SK-N-SH treated with all-trans-retinoic acid at 6 μM for 48 hours (cell line): ENCODE data around the gene KIRREL3.

Experiments
- BACH2 ChIP-seq: fragments of 250-450 bp; sonication (Bioruptor Pico); IDR thresholded peaks from 2 replicates; pipeline ENCODE4 v1.9.0; 2021; ENCODE audit warnings: mild to moderate bottlenecking, borderline replicate concordance
- ESRRG ChIP-seq: fragments of 250-450 bp; sonication (Bioruptor Pico); IDR thresholded peaks from 2 replicates; pipeline ENCODE4 v1.6.1; 2021; ENCODE audit warnings: mild to moderate bottlenecking
- ISL1 ChIP-seq: fragments of 250-450 bp; sonication (Bioruptor Pico); IDR thresholded peaks from 2 replicates; pipeline ENCODE4 v2.1.2; 2022; ENCODE audit warnings: mild to moderate bottlenecking, moderate library complexity
- OSR1 ChIP-seq: fragments of 250-450 bp; sonication (Bioruptor Pico); IDR thresholded peaks from 2 replicates; pipeline ENCODE4 v1.8.0; 2022; ENCODE audit warnings: moderate library complexity, mild to moderate bottlenecking, inconsistent platforms
- PPARA ChIP-seq: fragments of 250-450 bp; sonication (Bioruptor Pico); IDR thresholded peaks from 2 replicates; pipeline ENCODE4 v1.5.0; 2020; ENCODE audit warnings: mild to moderate bottlenecking, borderline replicate concordance
- RARB ChIP-seq: fragments of 250-450 bp; sonication (Bioruptor Pico); IDR thresholded peaks from 2 replicates; pipeline ENCODE4 v1.8.0; 2021; ENCODE audit warnings: mild to moderate bottlenecking, moderate library complexity
- TCF4 ChIP-seq: fragments of 250-450 bp; sonication (Bioruptor Pico); IDR thresholded peaks from 2 replicates; pipeline ENCODE4 v1.8.0; 2021; ENCODE audit warnings: mild to moderate bottlenecking, moderate library complexity, borderline replicate concordance
- ZFP3 ChIP-seq: fragments of 250-450 bp; sonication (Bioruptor Pico); IDR thresholded peaks from 2 replicates; pipeline ENCODE4 v1.5.0; 2020; ENCODE audit warnings: mild to moderate bottlenecking, moderate library complexity
- ZNF565 ChIP-seq: fragments of 450-650 bp; formaldehyde crosslinking; conservative IDR thresholded peaks from 2 replicates; pipeline ENCODE4 v1.5.0; 2020; ENCODE audit warnings: low read depth, mild to moderate bottlenecking, moderate library complexity
- TF ChIP-seq, protein P1 (sequence below): fragments of 250-450 bp; sonication (Bioruptor Pico); IDR thresholded peaks from 2 replicates; pipeline ENCODE4 v1.8.0; 2021; ENCODE audit warnings: low read depth, mild to moderate bottlenecking, moderate library complexity, borderline replicate concordance
- TF ChIP-seq, protein P2 (sequence below): fragments of 250-450 bp; sonication (Bioruptor Pico); IDR thresholded peaks from 2 replicates; pipeline ENCODE4 v1.5.1; 2020; ENCODE audit warnings: low read depth, mild to moderate bottlenecking, moderate library complexity
- TF ChIP-seq, protein P3 (sequence below): fragments of 250-450 bp; sonication (Bioruptor Pico); IDR thresholded peaks from 2 replicates; pipeline ENCODE4 v1.8.0; 2020; ENCODE audit warnings: mild to moderate bottlenecking, moderate library complexity, borderline replicate concordance

DNA sequence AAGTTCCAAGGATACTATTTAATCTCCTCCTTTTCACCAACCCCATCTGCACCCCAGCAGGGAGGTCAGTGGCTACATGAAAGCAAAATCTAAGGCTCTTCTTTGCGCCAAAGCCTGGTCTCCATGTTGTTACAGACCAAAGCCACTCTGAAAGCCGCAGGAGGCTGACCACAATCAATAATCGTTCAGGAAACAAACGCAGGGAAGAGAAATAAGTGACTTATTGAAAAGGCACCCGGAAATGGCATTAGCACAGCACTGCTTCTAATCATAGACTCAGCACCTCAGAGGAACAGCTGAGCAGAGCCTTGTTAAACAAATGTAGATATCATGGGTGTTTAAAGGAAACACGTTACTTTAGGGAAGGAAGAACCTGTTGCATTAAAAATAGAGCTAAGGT lies 183.9 kb downstream of the KIRREL3 start:
- TF ChIP-seq RARB (CRISPR knock-in tag): no peak
- TF ChIP-seq TCF4: no peak
- no peak for TF ChIP-seq ZNF565 (CRISPR knock-in tag)
- TF ChIP-seq OSR1 (CRISPR knock-in tag): no peak
- TF ChIP-seq BACH2: no peak
- no peak for TF ChIP-seq ZFP3 (CRISPR knock-in tag)
- TF ChIP-seq, protein P1, sequence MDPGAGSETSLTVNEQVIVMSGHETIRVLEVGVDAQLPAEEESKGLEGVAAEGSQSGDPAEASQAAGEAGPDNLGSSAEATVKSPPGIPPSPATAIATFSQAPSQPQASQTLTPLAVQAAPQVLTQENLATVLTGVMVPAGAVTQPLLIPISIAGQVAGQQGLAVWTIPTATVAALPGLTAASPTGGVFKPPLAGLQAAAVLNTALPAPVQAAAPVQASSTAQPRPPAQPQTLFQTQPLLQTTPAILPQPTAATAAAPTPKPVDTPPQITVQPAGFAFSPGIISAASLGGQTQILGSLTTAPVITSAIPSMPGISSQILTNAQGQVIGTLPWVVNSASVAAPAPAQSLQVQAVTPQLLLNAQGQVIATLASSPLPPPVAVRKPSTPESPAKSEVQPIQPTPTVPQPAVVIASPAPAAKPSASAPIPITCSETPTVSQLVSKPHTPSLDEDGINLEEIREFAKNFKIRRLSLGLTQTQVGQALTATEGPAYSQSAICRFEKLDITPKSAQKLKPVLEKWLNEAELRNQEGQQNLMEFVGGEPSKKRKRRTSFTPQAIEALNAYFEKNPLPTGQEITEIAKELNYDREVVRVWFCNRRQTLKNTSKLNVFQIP (CRISPR knock-in tag): no peak
- no peak for TF ChIP-seq ESRRG (CRISPR knock-in tag)
- TF ChIP-seq ISL1 (CRISPR knock-in tag): no peak
- TF ChIP-seq PPARA: no peak
- TF ChIP-seq, protein P2, sequence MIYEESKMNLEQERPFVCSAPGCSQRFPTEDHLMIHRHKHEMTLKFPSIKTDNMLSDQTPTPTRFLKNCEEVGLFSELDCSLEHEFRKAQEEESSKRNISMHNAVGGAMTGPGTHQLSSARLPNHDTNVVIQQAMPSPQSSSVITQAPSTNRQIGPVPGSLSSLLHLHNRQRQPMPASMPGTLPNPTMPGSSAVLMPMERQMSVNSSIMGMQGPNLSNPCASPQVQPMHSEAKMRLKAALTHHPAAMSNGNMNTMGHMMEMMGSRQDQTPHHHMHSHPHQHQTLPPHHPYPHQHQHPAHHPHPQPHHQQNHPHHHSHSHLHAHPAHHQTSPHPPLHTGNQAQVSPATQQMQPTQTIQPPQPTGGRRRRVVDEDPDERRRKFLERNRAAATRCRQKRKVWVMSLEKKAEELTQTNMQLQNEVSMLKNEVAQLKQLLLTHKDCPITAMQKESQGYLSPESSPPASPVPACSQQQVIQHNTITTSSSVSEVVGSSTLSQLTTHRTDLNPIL (CRISPR knock-in tag): no peak
- TF ChIP-seq, protein P3, sequence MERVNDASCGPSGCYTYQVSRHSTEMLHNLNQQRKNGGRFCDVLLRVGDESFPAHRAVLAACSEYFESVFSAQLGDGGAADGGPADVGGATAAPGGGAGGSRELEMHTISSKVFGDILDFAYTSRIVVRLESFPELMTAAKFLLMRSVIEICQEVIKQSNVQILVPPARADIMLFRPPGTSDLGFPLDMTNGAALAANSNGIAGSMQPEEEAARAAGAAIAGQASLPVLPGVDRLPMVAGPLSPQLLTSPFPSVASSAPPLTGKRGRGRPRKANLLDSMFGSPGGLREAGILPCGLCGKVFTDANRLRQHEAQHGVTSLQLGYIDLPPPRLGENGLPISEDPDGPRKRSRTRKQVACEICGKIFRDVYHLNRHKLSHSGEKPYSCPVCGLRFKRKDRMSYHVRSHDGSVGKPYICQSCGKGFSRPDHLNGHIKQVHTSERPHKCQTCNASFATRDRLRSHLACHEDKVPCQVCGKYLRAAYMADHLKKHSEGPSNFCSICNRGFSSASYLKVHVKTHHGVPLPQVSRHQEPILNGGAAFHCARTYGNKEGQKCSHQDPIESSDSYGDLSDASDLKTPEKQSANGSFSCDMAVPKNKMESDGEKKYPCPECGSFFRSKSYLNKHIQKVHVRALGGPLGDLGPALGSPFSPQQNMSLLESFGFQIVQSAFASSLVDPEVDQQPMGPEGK (CRISPR knock-in tag): no peak
